HL-60 (cell line): ENCODE results near the gene GRHL3.

Experiments
- CTCF ChIP-seq: IDR thresholded peaks from one replicate; pipeline ENCODE4 v1.5.1; 2011; ENCODE audit warnings: low read length, control low read depth, inconsistent platforms; ENCODE audit not compliant: insufficient read depth
- POLR2AphosphoS5 ChIP-seq: IDR thresholded peaks from 2 replicates; pipeline ENCODE4 v1.6.1; 2012; ENCODE audit warnings: low read depth

GRCh38 chr1:24387636-24388175 is 68.5 kb downstream of the GRHL3 start:
- TF ChIP-seq CTCF (no peak), POLR2AphosphoS5 (no peak)
